HG03066 (cell line): ENCODE data around the gene KCNT1.

ENCODE experiments used
- ATAC-seq: cut with Tn5 transposase; IDR thresholded peaks from one replicate; pipeline ENCODE4 v1.9.1; 2021; ENCODE audit warnings: low read depth; ENCODE audit not compliant: unreplicated experiment

The KCNT1 gene

DNA sequence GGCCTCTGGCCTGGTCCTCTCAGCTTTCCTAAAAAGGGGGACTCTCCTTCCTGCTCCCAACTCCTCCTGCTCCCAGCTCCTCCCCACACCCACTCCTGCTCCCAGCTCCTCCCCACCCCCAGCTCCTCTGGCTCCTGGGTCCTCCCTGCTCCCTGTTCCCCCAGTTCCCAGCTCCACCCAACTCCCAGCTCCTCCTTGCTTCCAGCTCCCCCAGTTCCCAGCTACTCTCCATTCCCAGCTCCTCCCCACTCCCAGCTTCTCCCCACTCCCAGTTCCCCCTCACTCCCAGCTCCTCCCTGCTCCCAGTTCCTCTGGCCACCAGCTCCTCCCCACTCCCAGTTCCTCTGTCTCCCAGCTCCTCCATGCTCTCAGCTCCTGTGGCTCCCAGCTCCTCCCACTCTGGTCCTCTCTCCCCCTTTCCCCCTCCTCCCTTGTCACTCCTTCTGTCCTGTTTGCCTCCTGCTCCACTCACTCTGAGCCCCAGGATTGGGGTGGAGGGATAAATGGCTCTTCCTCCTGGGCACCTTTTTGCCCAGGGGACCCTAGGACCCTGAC is 75.7 kb downstream of the KCNT1 start:
- ATAC-seq: no peak

DNA sequence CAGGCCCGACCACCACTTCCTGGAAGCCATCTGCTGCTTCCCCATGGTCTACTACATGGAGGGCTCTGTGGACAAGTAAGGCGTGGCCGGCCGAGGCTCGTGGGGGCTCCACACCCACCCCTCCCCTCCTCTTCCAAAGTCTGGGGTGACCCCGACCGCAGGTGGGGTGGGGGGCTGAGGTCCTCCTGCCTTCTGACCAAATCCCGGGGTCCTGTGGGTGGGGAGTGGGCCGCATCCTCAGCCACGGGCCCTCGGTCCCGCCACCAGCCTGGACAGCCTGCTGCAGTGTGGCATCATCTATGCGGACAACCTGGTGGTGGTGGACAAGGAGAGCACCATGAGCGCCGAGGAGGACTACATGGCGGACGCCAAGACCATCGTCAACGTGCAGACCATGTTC is 76.4 kb downstream of the KCNT1 start:
- ATAC-seq: no peak

DNA sequence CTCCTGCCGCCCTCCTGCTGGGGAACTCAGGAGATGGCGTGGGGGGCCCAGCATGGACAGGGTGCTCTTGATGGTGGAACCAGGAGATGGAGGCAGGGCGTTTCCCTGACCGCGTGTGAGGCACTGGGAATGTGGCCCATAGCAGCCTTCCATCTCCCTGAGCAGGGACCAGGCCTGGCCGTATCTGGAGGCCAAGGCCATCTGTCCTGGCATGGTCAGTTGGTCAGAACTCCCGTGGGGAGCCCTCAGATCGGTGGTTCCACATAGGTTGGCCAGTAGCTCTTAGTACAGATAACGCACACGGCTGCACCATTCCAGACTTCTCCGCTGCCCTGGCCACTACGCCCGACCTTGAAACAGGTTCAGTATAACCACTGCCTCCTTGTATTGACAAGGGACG is 77.6 kb downstream of the KCNT1 start:
- no peak for ATAC-seq

DNA sequence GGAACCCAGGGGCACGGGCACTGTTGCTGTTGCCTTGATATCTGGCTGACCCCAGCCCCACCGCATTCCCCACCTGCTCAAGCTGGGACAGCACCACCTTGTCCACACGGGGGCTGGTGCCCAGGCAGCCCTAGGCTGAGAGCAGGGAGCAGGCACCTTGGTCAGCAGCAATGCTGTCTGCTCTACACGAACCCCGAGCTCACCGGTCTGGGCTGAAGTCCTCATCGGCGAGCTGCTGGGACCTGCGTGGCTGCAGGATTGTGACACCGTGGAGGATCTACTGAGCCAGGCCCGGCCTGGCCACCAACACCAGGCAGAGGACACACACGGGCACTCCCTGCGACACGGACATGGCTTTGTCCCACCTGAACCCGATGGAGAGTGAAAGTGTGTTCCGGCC is 78.1 kb downstream of the KCNT1 start:
- ATAC-seq: no peak

DNA sequence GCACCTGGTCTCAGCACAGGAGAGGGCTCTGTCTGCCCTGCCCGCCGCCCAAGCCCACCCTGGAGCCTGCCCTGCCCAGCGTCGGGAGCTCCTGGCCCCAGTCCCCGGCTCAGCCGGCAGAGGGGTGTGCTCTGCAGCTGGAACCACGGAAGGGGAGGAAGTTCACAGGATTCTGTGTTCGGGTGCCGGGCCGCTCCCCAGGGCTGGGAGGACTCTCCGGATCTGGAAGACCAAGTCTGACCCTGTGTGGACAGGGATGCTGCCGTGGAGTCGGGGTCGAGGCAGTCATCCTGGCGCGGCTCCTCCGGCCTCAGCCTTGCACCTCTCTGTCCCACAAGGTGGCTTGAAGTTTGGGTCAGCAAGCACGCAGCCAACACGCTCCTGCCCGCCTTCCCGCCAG is 78.6 kb downstream of the KCNT1 start:
- ATAC-seq: no peak

DNA sequence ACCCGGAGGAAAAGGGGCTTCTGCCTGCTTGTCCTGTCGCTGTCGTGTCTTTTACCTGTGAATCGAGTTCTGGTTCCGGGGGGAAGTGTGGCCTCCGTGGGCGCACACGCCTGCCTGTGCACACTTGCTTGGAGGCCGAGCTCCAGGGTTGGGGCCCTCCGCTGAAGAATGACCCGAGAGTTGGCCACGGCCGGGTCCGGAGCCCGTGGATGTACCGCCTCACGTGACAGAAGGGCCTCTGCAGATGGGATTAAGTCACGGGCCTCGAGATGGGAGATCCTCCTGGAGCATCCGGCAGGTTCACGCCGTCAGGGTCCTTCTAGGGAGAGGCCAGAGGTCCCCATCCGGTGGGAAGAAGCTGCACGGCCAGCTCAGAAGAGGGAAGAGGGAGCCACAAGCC is 81.0 kb downstream of the KCNT1 start:
- ATAC-seq: no peak

DNA sequence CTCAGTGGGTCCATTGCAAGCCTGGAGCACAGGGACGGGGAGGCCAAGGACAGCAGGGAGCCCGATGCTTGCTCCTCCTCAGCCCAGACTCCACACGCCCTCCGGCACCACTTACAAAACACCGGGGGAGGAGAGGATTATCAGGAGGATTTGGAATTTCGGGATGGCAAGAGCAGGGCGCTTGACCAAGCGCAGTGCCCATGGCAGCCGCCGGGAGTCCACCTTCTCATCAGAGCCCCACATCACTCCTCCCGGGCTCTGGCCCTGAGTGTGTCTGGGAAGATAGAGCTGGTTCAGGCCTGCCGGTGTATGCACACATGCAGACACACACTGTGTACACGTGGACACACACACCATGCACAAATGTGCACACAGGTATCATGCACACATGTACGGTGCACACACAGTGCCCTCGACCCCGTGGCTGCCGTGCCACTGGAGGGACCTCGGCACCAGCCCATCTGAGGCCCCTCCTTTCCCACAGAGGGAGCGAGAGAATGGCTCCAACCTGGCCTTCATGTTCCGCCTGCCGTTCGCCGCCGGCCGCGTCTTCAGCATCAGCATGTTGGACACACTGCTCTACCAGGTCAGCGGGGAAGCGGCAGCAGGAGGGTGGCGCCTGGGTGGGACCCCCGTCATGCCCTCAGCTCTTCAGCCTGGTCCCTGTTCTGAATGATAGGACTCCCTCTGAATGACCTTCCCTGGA is 81.7 kb downstream of the KCNT1 start:
- ATAC-seq: no peak

DNA sequence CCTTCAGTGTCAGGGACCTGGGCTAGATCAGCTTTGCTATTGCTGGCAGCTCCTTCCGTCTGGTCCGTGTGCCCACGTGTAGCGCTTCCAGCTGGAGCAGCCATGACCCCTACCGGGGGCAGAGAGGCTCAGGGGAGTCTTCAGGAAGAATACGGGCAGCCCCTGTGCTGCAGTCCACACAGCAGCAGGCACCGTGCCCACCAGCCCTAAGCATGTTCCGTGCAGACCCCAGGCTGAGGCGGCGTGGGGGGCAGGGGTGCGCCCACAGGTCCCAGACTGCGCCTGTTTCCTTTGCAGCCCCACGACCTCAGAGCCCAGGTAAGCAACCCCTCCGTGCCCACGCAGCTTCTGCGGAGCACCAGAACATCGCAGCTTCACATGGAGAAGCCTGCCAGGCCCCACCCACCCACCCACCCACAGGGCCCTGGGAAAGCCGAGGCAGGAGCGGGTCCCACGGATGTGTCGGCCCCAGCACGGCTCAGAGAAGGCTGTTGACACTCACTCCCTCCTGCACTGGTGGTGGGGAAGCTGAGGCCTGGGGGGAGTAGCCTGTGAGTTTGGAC is 83.1 kb downstream of the KCNT1 start:
- no peak for ATAC-seq

DNA sequence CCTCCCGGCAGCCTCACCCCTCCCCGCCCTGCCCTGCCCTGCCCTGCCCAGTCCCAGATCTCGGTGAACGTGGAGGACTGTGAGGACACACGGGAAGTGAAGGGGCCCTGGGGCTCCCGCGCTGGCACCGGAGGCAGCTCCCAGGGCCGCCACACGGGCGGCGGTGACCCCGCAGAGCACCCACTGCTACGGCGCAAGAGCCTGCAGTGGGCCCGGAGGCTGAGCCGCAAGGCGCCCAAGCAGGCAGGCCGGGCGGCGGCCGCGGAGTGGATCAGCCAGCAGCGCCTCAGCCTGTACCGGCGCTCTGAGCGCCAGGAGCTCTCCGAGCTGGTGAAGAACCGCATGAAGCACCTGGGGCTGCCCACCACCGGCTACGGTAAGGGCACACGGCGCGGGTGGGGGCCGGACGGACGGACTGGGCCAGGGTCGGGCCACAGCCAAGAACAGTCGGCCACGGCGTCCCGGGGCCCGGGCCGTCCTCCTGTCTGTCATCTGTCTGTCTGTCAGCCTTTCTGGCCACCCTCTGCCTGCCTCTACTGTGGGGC is 84.2 kb downstream of the KCNT1 start:
- no peak for ATAC-seq

DNA sequence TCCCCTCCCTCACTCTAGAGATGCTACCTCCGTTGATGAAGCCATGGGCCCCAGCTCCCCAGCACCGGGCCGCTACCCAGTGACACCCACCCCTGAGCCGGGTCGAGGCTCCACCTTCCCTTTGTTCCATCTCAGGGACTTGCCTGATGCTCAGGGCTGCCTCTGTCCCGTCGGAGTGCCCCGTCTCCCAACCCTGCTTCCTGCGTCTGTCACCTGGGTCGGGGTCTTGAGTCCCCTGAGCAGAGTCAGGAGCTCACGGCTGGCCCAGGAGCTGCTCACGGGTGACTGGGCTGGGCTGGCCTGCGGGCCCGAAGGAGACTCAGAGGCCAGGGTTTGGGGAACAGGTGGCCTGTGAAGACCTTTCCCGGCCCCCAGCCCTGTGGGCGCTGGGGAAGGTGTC is 85.3 kb downstream of the KCNT1 start:
- no peak for ATAC-seq

DNA sequence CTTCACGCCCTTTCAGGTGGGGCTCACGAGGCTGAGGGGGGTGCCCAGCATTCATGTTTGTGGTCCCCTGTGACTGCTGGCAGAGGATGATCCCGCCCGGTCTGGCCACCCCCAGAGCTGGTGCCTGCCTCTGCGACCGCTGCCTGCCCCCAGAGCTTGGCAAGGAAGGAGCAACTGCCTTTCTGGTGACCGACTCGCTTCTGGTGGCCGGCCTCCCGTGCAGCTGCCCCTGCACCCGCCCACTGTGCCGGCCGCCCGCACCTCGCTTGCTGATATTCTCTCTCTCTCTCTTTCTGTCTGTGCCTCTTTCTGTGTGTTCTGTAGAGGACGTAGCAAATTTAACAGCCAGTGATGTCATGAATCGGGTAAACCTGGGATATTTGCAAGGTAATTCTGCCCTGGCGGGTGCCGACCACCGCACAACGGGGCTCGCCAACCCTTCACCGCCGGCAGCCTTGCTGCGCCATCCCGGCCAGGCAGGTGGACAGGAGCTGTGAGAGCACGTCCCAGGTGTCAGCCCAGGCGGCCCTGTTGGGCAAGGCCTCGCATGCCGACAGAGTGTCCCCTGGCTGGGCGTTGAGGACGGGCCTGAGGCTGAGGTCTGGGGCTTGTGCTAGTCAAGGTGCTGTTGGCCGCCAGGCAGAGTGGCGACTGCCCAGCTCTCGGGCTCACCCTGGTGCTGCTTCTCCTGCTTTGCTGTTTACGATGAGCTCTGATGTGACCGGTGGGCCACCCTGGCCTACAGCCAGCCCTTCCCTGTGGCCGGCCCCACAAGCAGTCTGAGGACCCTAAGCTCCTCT is 86.0 kb downstream of the KCNT1 start:
- no peak for ATAC-seq

DNA sequence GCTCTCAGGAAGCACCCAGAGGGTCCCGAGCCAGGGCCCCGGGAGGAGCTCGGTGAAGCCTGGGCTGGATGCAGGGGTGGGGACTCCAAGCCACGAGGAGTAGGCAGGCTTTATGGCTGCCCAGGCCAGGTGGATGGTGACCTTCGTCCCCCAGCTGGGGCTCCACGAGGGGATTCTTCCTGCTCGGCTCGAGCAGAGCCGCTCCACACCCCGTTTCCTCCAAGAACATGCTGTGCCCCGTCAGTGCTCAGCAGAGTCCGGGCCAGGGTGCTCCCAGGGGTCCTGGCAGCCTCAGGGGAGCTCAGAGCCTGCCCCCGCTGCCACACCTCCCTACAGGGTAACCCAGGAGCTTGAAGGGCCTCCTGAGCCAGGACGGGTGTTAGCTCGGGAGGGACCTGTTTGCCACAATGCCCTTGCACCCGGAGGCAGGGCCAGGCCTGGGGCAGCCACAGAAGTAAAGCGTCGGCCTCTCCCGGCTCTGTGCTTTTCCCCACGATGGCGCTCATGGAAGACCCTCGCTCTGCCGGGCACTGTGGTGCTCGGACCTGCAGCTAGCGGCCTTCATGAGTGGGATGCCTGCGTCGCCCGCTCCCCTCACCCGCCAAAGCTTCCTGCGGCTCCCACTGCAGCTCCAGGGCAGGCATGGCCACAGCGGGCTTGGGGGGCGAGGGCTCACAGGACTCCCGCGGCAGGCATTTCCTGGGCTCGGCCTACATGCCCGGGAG is 86.8 kb downstream of the KCNT1 start:
- ATAC-seq: no peak

DNA sequence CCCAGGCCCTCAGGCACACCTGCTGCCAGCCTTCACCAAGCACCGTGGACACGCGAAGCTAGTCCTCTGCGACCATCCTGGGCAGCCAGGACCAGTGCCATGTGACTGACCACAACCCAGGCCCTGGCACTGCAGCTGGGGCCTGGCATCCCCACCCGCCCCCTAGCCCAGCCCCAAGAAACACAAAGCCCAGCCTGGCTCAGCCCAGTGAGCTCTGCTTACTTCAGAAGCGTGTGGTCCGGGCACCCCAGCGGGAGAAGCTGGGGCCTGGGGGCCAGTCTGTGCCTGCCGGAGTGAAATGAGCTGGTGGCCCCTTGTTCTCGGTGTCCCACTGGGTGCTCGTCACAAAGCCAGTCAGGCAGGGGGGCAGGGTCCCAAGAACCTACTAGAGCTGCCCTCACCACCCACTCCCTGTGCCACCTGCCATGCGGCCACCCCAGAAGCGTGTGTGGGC is 87.9 kb downstream of the KCNT1 start:
- ATAC-seq: no peak

DNA sequence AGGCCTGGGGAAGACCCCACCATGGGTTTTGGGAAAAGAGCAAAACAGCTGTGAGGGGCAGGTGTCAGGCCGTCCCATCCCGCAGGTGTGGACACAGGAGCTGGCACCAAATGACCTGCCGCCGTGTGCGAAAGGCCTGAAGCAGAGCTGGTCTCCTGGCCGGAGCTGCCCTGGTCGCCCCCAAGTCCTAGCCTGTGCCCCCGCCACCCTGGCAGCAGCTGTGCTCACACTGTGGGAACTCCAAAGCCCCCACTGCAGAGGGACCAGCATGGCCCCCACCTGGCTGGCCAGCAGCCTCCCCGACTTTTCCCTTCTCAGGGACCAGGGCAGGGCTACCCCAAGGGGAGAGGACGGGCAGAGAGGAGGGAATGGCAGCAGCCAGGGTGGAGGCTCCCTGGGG is 88.4 kb downstream of the KCNT1 start:
- no peak for ATAC-seq

DNA sequence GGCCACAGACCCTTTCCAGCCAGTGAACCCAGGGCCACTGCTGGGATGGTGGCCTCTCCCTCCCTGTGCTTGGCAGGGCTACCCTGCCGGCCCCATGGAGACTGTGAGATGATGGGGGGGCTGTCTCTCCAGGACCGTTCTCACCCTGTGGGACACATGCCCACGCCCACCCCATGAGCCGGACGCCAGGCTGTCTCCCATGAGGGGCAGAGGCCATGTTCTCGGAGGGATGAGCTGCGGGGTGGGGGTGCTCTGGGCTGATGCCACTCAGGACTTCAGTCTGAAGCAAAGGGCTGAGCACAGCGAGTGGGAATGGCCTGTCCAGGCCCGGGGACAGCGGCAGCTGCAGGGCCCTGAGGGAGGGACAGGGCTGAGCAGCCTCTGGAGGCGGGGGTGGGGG is 88.9 kb downstream of the KCNT1 start:
- ATAC-seq: no peak

DNA sequence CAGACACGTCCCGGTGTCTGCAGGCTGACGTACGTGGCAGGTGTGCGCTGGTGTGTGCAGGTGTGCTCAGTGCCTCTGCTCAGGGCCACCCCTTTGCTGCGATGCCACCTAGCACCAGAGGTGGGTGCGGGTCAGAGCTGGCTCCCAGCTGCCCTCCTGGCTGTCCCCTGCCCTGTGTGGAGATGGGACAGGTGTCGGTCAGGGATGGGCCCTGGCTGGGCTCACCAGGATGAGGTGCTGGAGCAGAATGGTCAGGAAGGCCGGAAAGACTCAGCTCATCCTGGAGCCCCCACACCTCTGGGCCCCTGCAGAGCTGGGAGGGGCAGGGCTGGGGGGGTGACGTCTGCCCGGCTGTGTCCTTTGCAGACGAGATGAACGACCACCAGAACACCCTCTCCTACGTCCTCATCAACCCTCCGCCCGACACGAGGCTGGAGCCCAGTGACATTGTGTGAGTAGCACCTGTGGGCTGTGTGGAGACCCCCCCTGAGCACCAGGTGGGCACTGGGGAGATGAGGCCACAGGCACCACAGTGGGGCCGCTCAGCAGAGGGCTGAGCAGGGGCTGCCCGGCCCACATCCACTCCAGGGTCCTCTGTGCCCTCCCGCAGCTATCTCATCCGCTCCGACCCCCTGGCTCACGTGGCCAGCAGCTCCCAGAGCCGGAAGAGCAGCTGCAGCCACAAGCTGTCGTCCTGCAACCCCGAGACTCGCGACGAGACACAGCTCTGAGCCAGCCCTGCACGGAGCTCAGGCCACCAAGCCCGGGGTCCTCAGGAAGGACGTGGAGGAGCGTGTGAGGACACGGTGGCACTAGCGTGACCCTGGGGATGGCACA is 89.7 kb downstream of the KCNT1 start:
- ATAC-seq: no peak

DNA sequence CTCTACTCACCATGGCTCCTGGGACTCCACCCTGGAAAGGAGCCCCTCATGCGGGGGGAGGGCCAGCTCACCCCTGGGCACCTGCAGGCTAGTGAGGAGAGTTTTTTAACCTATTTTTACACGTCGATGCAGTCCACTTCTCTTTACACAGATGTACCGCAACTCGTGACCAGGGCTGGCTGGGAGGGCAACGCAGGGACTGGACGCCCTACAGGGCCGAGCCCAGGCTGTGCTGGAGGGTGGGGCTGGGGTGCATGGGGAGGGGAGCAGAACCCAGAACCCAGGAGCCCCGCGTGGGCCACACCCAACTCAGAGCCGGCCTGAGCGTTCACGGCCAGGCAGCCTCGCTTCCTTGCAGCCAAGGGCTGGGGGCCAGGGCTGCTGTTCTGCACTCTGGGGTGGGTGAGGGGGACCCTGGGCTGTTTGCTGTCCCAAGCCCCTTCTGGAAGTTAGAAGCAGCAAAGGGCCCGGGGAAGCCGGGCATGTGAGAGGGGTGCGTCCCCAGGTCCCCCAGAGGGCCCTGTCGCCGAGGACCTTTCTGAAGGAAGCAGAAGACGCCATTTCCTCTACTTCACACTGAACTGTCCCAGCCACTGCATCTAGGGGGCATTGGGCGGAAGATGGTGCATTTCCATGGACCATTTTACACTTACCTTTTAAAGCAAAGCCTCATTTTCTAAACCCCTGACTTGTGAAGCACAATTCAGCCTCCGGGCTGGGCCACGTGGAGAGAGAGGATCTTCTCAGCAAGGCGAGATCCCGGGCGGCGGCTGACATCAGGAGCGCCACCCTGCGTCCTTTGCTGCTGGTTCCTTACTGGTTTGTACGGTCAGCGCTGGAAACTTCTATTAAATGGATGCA is 90.5 kb downstream of the KCNT1 start:
- ATAC-seq: no peak

DNA sequence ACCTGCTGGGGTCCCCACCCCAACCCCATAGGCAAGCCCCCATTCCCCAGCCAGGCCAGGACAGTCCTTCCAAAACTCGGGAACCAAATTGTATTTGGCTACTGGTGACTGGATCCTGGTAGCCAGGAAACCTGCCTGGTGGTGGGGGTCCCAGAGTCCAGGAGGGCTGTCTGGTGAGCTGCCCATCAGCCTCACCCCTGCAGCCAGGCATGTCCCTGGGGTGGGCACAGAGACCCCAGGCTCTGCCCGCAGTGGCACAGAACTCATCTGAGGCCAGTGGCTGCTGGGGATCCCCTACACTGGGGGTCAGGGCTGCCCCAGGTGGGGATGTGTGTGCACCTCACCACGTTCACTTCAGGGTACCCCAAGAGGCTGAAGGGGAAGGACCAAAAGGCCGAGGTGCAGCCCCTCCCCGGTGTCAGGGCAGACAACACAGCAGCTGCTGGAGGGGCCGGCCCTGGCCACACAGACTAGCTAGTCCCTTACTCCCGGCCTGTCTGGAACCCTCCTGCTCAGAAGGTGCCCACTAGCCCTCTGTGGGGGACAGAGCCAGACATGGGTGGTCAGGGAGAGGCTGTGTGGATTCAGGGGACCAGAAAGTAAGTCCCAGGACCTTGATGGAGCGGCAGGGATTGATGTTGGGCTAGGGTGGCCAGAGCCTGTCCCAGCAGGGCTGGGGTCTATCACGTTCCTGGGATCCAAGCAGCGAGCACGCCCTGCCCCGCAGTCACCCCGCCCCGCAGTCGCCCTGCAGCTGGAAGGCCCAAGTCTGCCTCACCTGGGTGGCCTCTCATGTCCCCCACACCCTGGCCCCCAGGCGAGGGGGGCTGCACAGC is 91.5 kb downstream of the KCNT1 start:
- ATAC-seq: no peak
